ENCODE measurements around the gene CPB1. TPM values are rescaled to one million over a fixed set of nuclear protein-coding genes. Genes with fewer than 3 reads are reported as not detected.

Gene CPB1
- total RNA-seq, 1 donor from 2014 or later, result not detected

DNA sequence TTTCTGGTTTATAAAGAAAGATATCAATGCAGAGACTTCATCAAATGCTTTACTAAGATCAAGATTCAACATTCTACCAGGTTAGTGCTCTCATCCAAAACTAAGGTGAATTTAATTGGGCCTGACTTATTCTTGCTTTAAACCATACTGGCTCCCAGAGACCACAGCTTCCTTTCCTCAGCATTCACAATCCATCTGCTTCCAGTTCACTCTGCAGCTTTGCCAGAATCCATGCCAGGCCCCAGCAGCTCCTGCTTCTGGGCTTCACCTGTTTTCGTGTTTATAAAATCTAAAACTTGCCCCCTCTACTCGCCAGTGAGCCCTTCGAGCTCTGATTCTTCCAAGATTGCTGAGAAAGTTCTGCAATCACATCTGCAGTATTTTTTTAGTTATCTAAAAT is 2.3 kb downstream of the CPB1 start:
- no peaks in the 10 kb centered on the region for H3K36me3 Mint-ChIP-seq (ENCODE audit: unreplicated experiment)
- no peak overlapping the region for H3K27ac Mint-ChIP-seq (ENCODE audit: unreplicated experiment)

DNA sequence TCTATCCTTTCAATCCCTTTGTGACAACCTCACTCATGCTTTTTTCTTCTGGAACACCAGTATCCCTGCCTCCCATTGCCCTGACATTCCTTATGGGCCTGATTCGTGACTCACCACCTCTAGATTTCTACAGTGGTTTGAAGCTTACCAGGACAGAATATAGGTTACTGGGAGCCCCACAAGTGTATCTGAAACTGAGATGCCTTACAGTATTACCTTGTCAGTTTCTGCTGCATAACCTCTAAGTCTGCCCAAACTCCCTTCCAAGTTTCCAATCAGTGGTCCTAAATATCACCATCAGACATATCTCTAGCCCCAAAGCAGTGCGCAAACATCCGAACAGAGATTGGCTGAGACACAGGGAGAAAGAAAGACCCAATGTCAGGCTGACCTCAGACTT is 5.6 kb downstream of the CPB1 start:
- no peaks in the 10 kb centered on the region for H3K4me1 Mint-ChIP-seq (ENCODE audit: low read depth, unreplicated experiment)

More for the DNA sequence above, 2.3 kb downstream of the CPB1 start:
- TF ChIP-seq, protein P1, sequence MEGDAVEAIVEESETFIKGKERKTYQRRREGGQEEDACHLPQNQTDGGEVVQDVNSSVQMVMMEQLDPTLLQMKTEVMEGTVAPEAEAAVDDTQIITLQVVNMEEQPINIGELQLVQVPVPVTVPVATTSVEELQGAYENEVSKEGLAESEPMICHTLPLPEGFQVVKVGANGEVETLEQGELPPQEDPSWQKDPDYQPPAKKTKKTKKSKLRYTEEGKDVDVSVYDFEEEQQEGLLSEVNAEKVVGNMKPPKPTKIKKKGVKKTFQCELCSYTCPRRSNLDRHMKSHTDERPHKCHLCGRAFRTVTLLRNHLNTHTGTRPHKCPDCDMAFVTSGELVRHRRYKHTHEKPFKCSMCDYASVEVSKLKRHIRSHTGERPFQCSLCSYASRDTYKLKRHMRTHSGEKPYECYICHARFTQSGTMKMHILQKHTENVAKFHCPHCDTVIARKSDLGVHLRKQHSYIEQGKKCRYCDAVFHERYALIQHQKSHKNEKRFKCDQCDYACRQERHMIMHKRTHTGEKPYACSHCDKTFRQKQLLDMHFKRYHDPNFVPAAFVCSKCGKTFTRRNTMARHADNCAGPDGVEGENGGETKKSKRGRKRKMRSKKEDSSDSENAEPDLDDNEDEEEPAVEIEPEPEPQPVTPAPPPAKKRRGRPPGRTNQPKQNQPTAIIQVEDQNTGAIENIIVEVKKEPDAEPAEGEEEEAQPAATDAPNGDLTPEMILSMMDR (IDR thresholded peaks at IDR 0.05; ENCODE audit: partially characterized antibody, unreplicated experiment), result no peak
- no peak for DNase-seq
- Mint-ChIP-seq H3K4me1 (ENCODE audit: low read depth, unreplicated experiment) (no peaks in the 10 kb centered on the region), H3K27me3 (ENCODE audit: unreplicated experiment) (no peaks in the 10 kb centered on the region), H3K9me3 (ENCODE audit: unreplicated experiment) (no peaks in the 10 kb centered on the region), H3K4me3 (ENCODE audit: unreplicated experiment) (no peak overlapping the region)

DNA sequence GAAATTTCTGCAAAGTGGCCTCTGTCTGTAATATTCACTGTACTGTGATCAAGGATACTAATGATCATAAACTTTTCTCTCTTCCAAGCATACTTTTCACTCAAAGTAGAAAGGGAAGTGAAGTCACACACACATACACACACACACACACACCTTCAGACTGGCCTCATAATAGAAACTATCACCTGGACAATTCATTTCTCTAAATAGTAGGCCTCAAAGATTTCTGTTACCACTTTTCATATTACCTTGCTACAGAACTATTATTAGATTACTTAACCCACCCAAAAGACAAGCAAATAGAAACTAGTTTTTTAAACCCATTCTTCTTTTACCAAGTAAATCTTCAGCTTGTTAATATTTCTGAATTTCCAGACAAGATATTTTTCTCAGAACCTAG is 12.2 kb downstream of the CPB1 start:
- no peak for DNase-seq
- Mint-ChIP-seq H3K36me3 (ENCODE audit: unreplicated experiment) (no peaks in the 10 kb centered on the region), H3K4me3 (ENCODE audit: unreplicated experiment) (no peak overlapping the region), H3K4me1 (ENCODE audit: low read depth, unreplicated experiment) (no peaks in the 10 kb centered on the region), H3K9me3 (ENCODE audit: unreplicated experiment) (no peaks in the 10 kb centered on the region), H3K27me3 (ENCODE audit: unreplicated experiment) (peaks cover 1% of the 10 kb centered on the region), H3K27ac (ENCODE audit: unreplicated experiment) (no peak overlapping the region)
- TF ChIP-seq, protein P1 (IDR thresholded peaks at IDR 0.05; ENCODE audit: partially characterized antibody, unreplicated experiment), result no peak

More for the DNA sequence above, 5.6 kb downstream of the CPB1 start:
- no peaks in the 10 kb centered on the region for H3K36me3 Mint-ChIP-seq (ENCODE audit: unreplicated experiment)
- no peak overlapping the region for H3K4me3 Mint-ChIP-seq (ENCODE audit: unreplicated experiment)
- no peak overlapping the region for H3K27ac Mint-ChIP-seq (ENCODE audit: unreplicated experiment)
- TF ChIP-seq, protein P1 (IDR thresholded peaks at IDR 0.05; ENCODE audit: partially characterized antibody, unreplicated experiment), result no peak
- H3K27me3 Mint-ChIP-seq (ENCODE audit: unreplicated experiment), result no peaks in the 10 kb centered on the region
- no peak for DNase-seq
- H3K9me3 Mint-ChIP-seq (ENCODE audit: unreplicated experiment), result no peaks in the 10 kb centered on the region

DNA sequence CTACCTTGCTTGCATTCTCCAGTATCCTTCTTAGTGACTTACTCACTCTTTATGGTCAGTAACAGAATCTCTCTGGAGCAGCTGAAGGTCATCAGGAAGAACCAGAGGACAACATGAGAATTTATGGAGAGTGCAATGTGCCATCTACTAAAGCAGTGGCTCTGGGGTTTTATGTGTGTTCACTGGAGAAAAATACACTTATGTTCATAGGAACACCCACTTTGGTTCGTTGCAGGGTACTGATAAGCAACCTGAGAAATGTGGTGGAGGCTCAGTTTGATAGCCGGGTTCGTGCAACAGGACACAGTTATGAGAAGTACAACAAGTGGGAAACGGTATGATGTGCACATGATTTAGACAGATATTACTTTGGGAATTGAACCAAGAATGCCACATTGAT is 12.8 kb downstream of the CPB1 start:
- Mint-ChIP-seq H3K36me3 (ENCODE audit: unreplicated experiment) (no peaks in the 10 kb centered on the region), H3K4me1 (ENCODE audit: low read depth, unreplicated experiment) (no peaks in the 10 kb centered on the region), H3K4me3 (ENCODE audit: unreplicated experiment) (no peak overlapping the region), H3K27me3 (ENCODE audit: unreplicated experiment) (peaks cover 1% of the 10 kb centered on the region), H3K27ac (ENCODE audit: unreplicated experiment) (no peak overlapping the region), H3K9me3 (ENCODE audit: unreplicated experiment) (no peaks in the 10 kb centered on the region)
- TF ChIP-seq, protein P1 (IDR thresholded peaks at IDR 0.05; ENCODE audit: partially characterized antibody, unreplicated experiment), result no peak
- no peak for DNase-seq

DNA sequence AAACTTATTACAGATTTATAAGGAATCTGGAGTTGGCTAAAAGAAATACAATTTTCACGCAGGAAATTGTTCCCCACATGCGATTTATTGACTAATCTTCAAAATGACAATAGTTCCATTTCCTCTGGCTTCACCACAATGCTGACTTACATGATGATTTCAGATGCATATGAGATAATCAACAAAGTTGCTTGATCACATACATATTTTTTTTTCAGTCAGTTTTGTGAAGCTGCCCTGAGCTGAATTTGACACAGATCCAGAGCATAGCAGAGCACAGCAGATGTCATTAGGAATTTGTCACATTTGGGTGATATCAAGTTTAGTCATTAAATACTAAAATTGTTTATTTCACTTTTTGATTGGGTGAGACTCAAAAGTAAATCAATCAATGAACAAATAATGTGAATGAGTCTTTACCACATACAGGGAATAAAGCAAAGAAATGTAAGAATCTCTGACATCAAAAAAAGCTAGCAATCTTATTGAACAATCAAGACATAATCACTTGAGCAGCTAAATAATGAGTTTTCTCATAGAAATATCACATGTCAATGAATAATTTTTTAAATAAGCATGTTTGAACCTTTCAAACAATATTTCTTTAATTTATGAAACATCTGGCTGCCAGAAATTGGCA is 18.3 kb downstream of the CPB1 start:
- Mint-ChIP-seq H3K27me3 (ENCODE audit: unreplicated experiment) (peaks cover 1% of the 10 kb centered on the region), H3K4me3 (ENCODE audit: unreplicated experiment) (no peak overlapping the region), H3K4me1 (ENCODE audit: low read depth, unreplicated experiment) (no peaks in the 10 kb centered on the region), H3K9me3 (ENCODE audit: unreplicated experiment) (no peaks in the 10 kb centered on the region), H3K27ac (ENCODE audit: unreplicated experiment) (no peak overlapping the region), H3K36me3 (ENCODE audit: unreplicated experiment) (no peaks in the 10 kb centered on the region)
- no peak for DNase-seq
- TF ChIP-seq, protein P1 (IDR thresholded peaks at IDR 0.05; ENCODE audit: partially characterized antibody, unreplicated experiment), result no peak

All from glutamatergic neuron (in vitro differentiated cells).